ENCODE data around the gene TENT5C.

Gene TENT5C

DNA sequence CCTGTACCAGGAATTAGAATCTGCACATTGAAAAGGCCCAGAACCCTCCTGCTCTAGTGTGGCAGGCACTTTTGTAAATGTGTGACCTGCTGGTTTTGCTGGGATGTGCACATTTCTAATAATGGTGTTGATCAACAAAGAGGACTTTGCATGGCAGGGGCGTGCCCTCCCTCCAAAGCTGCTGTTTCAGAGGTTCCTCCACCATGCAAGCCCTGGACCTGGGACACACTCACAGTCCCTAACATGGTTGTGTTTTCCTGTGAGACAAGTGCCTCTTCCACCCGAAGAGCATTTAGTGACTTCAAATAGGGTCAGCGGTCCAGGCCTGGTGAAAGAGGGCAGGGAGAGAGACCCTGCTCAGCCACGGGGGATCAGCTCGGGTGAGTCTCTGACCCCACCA lies 28.1 kb downstream of the TENT5C start:
- no peaks in the 10 kb centered on the region for H3K79me2 ChIP-seq (ENCODE audit: insufficient read depth, low read length)
- H2AFZ ChIP-seq (ENCODE audit: low read length): no peak overlapping the region
- no peaks in the 10 kb centered on the region for H3K9me2 ChIP-seq (ENCODE audit: low read depth, low read length)
- H3K4me2 ChIP-seq (ENCODE audit: low read length): no peak overlapping the region
- no peaks in the 10 kb centered on the region for H3F3A ChIP-seq (ENCODE audit: insufficient read depth, low read length)
- no peaks in the 10 kb centered on the region for H3K27me3 ChIP-seq (ENCODE audit: insufficient read depth, low read length)
- no peaks in the 10 kb centered on the region for H3K36me3 ChIP-seq (ENCODE audit: insufficient read depth, low read length)
- TF ChIP-seq, protein P1, sequence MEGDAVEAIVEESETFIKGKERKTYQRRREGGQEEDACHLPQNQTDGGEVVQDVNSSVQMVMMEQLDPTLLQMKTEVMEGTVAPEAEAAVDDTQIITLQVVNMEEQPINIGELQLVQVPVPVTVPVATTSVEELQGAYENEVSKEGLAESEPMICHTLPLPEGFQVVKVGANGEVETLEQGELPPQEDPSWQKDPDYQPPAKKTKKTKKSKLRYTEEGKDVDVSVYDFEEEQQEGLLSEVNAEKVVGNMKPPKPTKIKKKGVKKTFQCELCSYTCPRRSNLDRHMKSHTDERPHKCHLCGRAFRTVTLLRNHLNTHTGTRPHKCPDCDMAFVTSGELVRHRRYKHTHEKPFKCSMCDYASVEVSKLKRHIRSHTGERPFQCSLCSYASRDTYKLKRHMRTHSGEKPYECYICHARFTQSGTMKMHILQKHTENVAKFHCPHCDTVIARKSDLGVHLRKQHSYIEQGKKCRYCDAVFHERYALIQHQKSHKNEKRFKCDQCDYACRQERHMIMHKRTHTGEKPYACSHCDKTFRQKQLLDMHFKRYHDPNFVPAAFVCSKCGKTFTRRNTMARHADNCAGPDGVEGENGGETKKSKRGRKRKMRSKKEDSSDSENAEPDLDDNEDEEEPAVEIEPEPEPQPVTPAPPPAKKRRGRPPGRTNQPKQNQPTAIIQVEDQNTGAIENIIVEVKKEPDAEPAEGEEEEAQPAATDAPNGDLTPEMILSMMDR (IDR thresholded peaks at IDR 0.05; ENCODE audit: low read length): no peak
- no peak for TF ChIP-seq EZH2 (IDR thresholded peaks at IDR 0.05; ENCODE audit: borderline replicate concordance, low read length)
- H3K4me1 ChIP-seq (ENCODE audit: insufficient read depth, low read length, severe bottlenecking): peaks cover 40% of the 10 kb centered on the region
- no peaks in the 10 kb centered on the region for H4K20me1 ChIP-seq (ENCODE audit: insufficient read depth, low read length)
- H3K4me3 ChIP-seq (ENCODE audit: low read depth, low read length, poor library complexity, severe bottlenecking): no peak overlapping the region
- no peak overlapping the region for H3K27ac ChIP-seq (ENCODE audit: low read depth, low read length, poor library complexity, severe bottlenecking)
- no peak overlapping the region for H3K9ac ChIP-seq (ENCODE audit: low read length)
- H3K9me3 ChIP-seq (ENCODE audit: low read length): no peaks in the 10 kb centered on the region

DNA sequence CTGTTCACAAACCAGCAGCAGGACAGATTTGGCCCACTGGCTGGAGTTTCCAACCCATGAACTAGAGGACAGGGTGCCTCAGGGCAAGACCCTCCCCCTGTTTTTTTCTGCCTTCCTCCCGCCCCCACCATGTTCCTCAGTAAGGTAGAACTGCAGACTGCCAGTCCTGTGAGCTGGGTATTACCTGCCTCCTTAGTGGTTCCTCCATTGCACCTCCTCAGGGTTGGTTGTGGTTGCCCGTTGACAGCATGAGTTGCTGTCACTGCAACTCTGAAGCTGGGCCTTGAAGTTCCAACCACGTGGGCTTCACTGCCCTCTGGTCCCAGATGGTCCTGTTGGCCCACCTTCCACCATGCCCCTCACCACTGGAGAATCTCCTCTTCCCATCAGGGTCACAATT lies 28.8 kb downstream of the TENT5C start:
- no peak for TF ChIP-seq EZH2 (IDR thresholded peaks at IDR 0.05; ENCODE audit: borderline replicate concordance, low read length)
- TF ChIP-seq, protein P1 (IDR thresholded peaks at IDR 0.05; ENCODE audit: low read length): no peak
- peaks cover 33% of the 10 kb centered on the region for H3K4me1 ChIP-seq (ENCODE audit: insufficient read depth, low read length, severe bottlenecking)
- no peaks in the 10 kb centered on the region for H3K36me3 ChIP-seq (ENCODE audit: insufficient read depth, low read length)
- H4K20me1 ChIP-seq (ENCODE audit: insufficient read depth, low read length): no peaks in the 10 kb centered on the region
- no peak overlapping the region for H2AFZ ChIP-seq (ENCODE audit: low read length)
- H3K9me2 ChIP-seq (ENCODE audit: low read depth, low read length): no peaks in the 10 kb centered on the region
- no peaks in the 10 kb centered on the region for H3K9me3 ChIP-seq (ENCODE audit: low read length)
- H3K9ac ChIP-seq (ENCODE audit: low read length): no peak overlapping the region
- no peaks in the 10 kb centered on the region for H3F3A ChIP-seq (ENCODE audit: insufficient read depth, low read length)
- no peak overlapping the region for H3K4me3 ChIP-seq (ENCODE audit: low read depth, low read length, poor library complexity, severe bottlenecking)
- no peaks in the 10 kb centered on the region for H3K27me3 ChIP-seq (ENCODE audit: insufficient read depth, low read length)
- no peaks in the 10 kb centered on the region for H3K79me2 ChIP-seq (ENCODE audit: insufficient read depth, low read length)
- no peak overlapping the region for H3K4me2 ChIP-seq (ENCODE audit: low read length)
- H3K27ac ChIP-seq (ENCODE audit: low read depth, low read length, poor library complexity, severe bottlenecking): no peak overlapping the region

DNA sequence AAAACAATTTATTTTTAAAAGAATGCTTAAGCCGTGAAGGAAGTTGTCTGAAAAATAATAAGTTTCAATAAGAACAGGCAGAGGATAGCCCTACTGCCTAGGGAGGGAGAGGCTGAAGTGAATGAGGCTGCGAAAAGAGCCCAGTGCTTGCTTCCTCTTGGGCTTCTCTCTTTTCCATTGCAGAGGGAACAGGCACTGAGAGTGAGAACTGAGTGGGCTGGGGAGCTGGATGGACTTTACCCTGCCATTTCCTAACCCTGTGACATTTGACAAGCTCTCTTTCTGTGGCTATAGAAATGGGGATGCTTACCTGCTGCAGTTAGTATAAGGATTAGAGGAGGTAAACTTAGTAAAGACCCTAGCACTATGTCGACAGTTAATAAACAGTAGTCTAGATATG lies 30.0 kb downstream of the TENT5C start:
- Histone ChIP-seq H3K36me3 (ENCODE audit: insufficient read depth, low read length) (no peaks in the 10 kb centered on the region), H3K27ac (ENCODE audit: low read depth, low read length, poor library complexity, severe bottlenecking) (no peak overlapping the region), H3K9ac (ENCODE audit: low read length) (no peak overlapping the region), H3K4me3 (ENCODE audit: low read depth, low read length, poor library complexity, severe bottlenecking) (no peak overlapping the region), H2AFZ (ENCODE audit: low read length) (no peak overlapping the region), H3K79me2 (ENCODE audit: insufficient read depth, low read length) (no peaks in the 10 kb centered on the region), H3K9me3 (ENCODE audit: low read length) (no peaks in the 10 kb centered on the region), H3K4me2 (ENCODE audit: low read length) (no peak overlapping the region), H4K20me1 (ENCODE audit: insufficient read depth, low read length) (no peaks in the 10 kb centered on the region), H3F3A (ENCODE audit: insufficient read depth, low read length) (no peaks in the 10 kb centered on the region), H3K4me1 (ENCODE audit: insufficient read depth, low read length, severe bottlenecking) (peaks cover 24% of the 10 kb centered on the region), H3K27me3 (ENCODE audit: insufficient read depth, low read length) (no peaks in the 10 kb centered on the region), H3K9me2 (ENCODE audit: low read depth, low read length) (no peaks in the 10 kb centered on the region)
- TF ChIP-seq, protein P1 (IDR thresholded peaks at IDR 0.05; ENCODE audit: low read length): no peak
- no peak for TF ChIP-seq EZH2 (IDR thresholded peaks at IDR 0.05; ENCODE audit: borderline replicate concordance, low read length)

Measured in OCI-LY1 (cell line).